ENCODE results near the gene HIPK2.

Gene HIPK2

GRCh38 chr7:139645572-139646523 is 131.9 kb downstream of the HIPK2 start:
- DNase-seq = peak; percentile 10

DNA sequence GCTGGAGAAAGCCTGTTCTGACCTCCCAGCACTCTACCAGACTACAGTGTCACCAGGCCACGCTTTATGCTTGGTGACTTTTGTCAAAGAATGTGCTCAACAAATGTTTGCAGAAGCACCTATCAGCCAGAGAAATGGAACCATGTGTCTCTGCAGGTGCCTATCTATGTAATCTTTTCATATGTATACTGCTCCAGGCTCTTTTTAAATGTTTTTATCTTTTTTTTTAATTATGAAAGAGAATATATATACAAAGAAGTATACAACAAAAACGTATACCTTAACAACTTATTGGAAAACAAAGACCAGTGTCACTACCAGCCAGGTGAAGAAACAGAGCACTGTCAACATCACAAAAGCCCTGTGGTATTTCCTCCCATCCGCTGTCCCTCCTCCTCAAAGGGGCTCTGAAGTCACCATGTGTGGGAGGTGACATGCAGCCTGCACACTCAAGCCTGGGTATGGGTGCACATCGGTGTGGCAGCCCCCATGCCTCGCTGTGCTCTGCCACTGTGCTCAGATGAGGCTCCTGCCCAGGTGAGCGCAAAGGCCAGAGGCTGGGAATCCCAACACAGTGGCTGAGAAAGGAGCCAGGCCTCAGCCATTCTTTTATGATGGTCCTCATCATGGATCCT is 133.7 kb downstream of the HIPK2 start:
- DNase-seq = no peak

- DNase-seq = no peak
Observed at GRCh38 chr7:139642283-139642682, 135.5 kb downstream of the HIPK2 start.

DNA sequence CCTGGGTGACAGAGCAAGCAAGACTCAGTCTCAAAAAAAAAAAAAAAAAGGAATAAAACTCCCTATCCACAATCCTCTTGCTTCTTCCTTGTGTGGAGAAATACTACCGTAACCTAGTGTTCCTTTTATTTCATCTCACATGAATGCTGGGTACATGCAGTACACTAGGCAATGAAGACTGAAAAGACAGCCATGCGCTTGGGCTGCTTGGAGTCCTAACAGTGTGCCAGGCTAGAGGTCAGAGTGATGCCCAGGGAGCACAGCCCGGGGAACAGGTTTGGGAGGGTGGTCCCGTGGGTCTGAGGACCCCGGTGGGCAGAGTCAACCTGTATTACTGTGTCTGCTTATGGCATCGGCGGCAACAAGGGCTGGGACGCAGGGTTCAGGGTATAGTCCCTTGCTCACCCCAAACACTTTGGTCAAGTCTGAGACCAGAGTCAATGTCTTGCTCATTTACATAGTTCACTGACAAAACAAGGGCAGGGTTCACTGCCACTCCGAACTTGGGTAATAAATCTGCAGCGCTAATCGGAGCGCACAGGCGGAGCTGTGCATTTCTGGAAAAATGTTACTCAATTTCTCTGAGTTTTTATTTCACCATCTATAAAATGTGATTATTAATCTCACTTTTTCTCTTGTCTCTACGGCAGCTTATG is 136.3 kb downstream of the HIPK2 start:
- no peak for DNase-seq

GRCh38 chr7:139640681-139641080 is 137.1 kb downstream of the HIPK2 start:
- DNase-seq = no peak

DNA sequence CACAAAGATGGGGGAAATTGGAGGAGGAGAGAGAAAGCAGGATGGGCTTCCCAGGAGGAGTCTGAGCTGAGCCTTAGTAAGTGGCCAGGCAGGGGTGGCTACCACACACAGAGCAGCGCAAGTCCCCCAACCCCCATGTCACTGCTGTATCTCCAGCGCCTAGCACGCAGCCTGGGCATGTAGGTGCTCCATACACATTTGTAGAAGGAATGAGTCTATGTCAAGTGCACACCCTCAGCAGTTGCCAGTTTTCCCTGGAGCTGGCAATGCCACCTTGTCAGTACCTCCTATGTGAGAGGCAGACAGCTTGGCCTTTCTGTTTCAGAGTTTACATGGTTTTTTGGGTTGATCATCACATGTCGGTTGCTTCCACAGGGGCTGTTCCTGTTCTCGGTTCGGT is 138.2 kb downstream of the HIPK2 start:
- DNase-seq = no peak

DNA sequence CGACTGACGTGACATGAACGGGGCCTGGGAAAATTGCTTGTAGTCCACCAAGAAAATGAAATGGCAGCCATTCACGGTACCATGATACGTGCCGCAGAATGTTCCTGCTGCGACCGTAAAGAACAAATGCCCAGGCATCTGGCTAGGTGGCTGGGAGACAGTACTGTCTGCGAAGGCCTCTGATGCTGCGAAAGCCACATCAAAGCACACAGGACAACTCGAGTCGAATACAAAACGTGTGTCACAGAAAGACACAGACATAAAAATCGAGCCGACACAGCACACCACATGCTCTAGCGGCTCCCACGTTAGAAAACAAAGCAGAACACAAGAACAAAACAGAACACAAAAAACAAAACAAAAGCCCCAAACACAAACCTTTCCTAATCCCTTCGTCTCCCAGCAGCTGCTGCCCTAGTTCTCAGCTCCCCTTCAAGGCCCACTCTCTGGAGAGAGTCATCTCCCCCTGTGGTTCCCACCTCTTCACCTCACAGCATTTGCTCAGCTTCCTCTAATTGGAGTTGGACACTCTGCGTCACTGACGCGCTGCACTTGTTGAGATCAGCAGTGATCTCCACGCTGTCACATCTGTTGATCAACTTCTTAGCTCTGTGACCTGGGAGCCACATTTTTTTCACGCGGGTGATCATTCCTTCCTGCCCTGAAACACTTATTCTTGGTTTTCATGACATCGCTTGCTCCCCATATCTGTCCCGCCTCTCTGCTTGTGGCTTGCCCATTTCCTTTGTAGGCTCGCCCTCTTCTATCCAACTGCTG is 142.1 kb downstream of the HIPK2 start:
- no peak for DNase-seq

- no peak for DNase-seq
Observed at GRCh38 chr7:139634087-139634486, 143.7 kb downstream of the HIPK2 start.

DNA sequence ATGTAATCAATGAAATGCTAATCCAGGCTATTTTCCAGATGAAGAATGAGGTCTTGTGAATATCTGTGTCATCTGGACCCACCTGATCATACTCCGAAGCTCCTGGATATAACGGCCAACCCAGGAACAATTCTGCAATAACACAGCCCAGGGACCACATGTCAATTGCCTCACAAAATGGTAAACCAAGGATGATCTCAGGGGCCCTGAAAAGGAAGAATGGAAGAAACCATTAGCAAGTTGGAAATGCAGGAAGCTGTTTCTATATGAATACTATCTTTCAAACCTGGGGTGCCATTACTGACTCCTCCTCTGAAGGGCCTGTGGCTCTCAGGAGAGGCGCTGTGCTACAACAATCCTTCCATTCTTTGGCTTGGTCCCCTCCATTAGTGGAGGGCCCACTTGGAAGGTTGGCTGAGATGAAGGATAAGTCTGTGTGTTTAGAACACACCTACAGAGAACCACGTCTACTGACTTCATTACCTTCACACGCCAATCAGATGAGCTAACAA is 146.2 kb downstream of the HIPK2 start:
- no peak for DNase-seq

DNA sequence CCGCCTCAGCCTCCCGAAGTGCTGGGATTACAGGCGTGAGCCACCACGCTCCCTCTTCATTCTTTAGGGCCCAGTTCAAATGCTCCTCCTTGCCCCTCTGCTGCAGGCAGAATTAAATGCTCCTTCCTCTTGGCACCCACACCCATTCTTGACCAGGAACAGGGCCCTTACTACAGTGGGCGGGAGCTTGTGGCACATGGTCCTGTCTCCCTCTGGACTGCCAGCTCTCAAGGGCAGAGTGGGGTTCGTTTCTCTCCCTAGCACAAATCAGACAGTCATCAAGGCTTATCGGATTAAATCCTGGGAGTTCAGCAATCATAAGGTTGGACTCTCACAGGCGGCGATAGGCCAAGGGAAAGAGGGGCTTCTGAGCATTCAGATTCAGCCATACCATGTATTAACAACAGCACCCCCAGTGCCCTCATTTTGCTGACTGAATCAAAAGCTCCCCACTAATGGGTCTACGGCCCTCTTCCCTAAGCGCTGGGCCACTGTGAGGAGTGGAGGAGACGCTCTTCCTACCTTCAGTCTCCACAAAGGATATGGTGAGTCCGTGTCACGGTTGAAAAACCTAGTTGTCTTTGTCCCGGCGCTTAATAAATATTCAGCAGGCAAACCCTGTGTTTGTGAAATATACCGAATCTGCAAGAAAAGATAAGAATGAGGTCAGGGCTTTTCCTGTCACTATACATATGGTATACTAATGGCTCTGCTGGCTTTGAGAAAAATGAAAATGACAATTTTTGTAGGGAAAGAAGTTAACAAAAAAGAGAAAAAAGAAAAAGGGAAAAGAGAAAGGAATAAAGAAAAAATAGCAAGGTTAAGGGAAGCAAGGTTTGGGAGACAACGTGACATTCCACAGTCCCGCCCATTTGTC is 146.9 kb downstream of the HIPK2 start:
- no peak for DNase-seq

- DNase-seq = no peak
Observed at GRCh38 chr7:139629392-139630082, 148.3 kb downstream of the HIPK2 start.

DNA sequence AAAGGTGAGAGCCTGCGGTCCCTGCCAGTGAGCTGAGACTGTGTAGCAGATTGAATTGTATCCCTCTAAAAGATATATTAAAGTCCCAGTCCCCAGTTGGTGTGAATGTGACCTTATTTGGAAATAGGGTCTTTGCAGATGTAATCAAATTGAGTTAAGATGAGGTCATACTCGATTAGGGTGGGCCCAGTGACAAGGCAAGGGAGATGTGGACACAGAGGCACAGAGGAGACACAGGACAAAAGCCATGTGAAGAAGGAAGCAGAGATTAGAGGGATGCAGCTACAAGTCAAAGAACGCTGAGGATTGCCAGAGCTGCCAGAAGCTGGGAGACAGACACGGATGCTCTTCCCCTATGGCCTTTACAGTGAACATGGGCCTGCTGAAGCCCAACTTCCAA is 150.0 kb downstream of the HIPK2 start:
- DNase-seq = no peak

DNA sequence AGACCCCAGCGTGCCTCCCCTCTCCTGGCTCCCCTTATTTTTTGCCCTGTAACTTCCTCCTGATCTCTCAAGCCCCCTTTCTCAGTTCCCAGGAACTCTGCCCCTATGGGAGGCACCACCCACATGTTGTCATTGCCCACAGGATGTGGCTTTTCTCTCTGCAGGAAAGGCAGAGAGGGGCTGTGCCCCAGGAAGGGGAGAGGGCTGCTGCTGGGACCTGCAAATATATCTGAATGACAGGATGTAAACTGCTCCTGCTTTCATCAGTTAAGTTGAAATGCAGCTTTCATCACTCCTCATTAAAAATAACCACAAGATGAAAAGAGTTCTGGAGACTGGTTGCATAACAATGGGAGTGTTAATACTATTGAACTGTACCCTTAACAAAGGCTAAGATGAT is 151.0 kb downstream of the HIPK2 start:
- no peak for DNase-seq

DNA sequence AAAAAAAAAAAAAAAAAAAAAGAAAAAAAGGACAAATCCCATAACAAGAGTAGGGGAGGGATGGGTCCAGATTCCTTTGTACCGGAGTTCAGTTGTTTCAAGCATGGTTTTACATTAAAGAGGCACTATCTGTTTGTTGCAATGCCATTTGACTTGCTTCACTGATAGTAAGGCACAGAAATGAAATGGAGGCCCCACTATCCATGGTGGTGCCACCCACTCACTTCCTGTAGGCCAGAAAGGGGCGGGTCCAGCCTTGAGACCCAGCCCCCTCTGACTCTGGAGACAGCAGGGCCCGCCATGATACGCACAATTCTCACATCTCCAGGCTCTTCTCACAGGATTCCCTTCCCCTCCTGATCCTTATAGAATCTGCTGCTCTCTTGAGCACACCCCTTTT is 154.3 kb downstream of the HIPK2 start:
- DNase-seq = no peak

GRCh38 chr7:139620676-139621344 is 157.0 kb downstream of the HIPK2 start:
- DNase-seq = no peak

GRCh38 chr7:139619367-139619657 is 158.5 kb downstream of the HIPK2 start:
- no peak for DNase-seq

- DNase-seq = no peak
Observed at GRCh38 chr7:139618482-139619366, 159.1 kb downstream of the HIPK2 start.

- DNase-seq = no peak
Observed at GRCh38 chr7:139617074-139617473, 160.7 kb downstream of the HIPK2 start.

DNA sequence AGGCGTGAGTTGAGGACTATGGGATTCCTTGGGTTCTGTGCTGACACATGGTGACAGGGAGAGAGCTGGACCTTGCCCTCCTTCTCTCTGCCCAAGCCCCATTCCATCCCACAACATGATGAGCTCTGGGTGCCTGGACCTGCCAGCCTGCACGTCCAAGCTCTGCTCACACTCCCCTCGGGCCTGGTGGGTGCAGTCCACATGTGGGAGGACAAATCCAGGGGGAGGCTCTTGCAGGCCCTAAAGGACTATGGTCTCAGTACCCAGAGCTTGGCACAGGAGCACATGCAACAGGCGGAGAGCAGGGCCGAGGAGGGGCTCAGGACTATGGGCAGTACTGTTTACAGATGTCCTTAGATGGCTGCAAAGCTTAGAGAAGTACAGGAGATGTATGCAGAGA is 162.9 kb downstream of the HIPK2 start:
- DNase-seq = no peak

DNA sequence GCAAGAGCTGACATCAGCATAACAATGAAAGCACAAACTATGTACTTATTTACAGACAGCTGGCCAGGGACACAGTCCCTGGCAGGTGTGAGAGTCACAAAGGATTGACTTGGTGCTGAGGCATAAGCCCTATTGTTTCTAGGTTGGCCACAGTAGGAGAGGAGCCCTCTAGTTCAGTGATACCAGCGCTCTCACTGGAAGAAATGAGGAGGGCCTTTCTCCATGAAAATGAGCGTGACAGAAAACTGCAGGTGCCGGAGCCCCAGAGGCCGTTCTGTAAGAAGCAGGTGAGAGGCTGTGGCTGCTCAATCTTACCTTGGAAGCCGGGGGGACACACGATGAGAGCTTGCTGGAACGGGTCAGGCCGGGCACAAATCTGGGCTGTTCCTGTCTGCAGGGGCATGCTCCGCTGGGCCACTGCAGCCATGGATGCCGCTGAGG is 163.8 kb downstream of the HIPK2 start:
- DNase-seq = no peak
